Measurements from ENCODE around the gene GOLGA6A. TPM values are rescaled to one million over a fixed set of nuclear protein-coding genes. Genes with fewer than 3 reads are reported as not detected.

The GOLGA6A gene
- total RNA-seq, 1 donor from 2014 or later: not detected

DNA sequence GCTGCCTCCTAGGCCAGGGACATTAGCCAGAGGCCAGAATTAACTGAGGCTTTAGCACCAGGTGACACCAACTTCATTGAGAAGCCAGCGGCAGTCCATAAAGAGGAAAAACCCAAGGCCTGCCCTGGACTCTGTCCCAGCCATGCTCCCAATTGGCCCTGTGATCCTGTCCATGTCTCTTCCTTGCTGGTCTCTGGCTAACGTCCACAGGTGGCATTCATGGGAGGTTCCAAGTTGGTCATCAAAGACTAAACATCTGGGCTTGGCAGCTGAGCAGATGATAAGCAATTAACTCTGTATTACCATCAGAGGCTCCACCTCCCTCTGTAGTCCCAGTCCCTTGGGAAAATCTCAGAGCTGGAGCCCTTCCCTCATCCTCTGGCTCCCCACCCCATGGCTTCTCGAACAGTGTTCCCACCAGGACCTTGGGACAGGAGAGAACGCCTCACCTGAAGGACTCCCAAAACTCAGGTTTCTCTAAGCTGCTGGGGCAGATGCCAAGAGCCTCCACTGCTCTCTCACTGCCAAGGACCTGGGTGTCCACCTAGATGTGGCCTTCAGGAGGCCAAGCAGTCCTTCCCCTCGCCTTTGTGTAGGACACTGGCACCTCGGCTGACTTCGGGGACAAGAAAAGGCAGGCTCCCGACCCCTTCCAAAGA is 40.4 kb downstream of the GOLGA6A start:
- DNase-seq (no peak), ATAC-seq (ENCODE audit: poor library complexity) (no peak)
- intact Hi-C loops (cut with DNase I): loop anchor here (10.0 kb wide), 1 partner anchor 47 kb away; the partner anchor contains the start of genes PML and STOML1

DNA sequence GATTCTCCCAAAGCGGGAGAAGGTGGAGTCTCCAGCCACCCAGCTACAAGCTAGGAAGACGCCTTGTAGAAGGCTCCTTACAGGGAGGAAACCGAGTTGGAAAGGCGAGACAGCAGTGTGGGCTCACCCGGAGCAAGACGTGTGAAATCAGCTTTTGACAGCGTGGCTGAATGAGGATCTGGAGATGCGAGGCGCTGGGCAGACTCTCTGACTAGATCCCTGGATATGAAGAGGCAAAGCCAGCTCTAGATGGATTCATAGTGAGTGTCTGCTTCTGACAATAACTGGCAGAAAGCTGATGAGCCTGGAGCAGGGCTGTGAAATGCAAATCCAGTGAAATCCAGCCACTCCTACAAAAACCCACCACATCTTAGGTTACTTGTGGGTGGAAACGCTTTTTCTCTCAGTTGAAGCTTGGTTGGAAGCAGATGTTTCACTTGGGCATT is 41.0 kb downstream of the GOLGA6A start:
- DNase-seq: no peak
- ATAC-seq (ENCODE audit: poor library complexity): no peak
- intact Hi-C loops (cut with DNase I): loop anchor here (10.0 kb wide), 1 partner anchor 47 kb away; the partner anchor contains the start of genes PML and STOML1

DNA sequence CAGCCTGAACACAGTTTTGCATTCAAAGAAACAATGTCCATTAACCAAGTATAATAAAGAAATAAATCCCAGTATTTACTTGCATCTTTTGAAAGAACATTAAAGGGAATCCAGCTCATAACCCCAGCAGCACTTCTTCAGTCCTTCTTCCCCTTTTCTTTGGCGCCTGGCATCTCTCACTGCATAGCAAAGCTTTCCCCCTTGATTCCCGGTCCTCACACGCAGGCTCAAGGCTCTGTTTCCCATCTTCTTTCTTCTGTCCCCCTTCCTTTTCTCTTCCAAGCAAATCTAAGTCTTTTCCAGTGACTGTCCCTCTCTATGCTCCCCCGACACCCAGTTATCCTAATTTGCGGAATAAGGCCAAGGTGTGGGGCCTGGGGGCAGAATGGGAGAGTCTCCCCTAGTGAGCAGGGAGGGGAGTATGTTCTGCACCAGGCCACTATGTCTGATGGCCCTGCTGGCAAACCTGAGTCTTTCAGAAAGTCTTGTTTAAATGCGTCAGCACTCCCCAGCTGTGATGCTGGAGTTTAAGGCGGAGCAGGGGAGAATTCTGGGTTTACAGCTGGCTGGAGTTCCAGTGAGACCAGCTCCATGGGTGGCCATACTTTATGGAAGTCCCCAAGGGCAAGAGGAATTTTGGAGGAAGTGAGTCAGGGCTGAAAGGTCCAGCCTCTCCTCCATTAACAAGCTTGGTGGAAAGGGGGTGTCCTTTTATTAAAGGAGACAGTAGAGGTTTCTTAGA is 42.1 kb downstream of the GOLGA6A start:
- intact Hi-C loops (cut with DNase I): loop anchor here (10.0 kb wide), 1 partner anchor 45 kb away; the partner anchor contains the start of genes PML and STOML1
- DNase-seq: no peak
- peak; percentile 62 for ATAC-seq (ENCODE audit: poor library complexity)

DNA sequence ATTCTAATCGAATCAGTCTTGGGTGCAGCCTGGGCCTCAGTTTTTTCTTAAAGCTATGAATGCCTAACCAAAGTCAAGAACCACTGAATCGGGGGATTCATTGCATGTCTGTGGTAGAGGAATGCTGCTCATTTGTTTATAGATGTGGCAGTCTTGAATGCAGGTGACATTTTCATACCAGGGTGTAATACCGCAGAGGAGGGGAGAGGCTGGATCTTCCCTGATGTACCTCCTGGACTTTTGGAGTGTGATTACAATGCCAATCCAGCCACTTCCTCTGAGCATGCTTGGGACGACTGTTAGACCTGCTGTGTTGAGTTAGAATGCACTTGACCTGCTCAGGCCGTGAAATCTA is 42.7 kb downstream of the GOLGA6A start:
- DNase-seq: no peak
- intact Hi-C loops (cut with DNase I): loop anchor here (5.0 to 10.0 kb wide), 2 partner anchors 45 to 67 kb away; partner anchors contain the start of genes PML and STOML1
- no peak for ATAC-seq (ENCODE audit: poor library complexity)

DNA sequence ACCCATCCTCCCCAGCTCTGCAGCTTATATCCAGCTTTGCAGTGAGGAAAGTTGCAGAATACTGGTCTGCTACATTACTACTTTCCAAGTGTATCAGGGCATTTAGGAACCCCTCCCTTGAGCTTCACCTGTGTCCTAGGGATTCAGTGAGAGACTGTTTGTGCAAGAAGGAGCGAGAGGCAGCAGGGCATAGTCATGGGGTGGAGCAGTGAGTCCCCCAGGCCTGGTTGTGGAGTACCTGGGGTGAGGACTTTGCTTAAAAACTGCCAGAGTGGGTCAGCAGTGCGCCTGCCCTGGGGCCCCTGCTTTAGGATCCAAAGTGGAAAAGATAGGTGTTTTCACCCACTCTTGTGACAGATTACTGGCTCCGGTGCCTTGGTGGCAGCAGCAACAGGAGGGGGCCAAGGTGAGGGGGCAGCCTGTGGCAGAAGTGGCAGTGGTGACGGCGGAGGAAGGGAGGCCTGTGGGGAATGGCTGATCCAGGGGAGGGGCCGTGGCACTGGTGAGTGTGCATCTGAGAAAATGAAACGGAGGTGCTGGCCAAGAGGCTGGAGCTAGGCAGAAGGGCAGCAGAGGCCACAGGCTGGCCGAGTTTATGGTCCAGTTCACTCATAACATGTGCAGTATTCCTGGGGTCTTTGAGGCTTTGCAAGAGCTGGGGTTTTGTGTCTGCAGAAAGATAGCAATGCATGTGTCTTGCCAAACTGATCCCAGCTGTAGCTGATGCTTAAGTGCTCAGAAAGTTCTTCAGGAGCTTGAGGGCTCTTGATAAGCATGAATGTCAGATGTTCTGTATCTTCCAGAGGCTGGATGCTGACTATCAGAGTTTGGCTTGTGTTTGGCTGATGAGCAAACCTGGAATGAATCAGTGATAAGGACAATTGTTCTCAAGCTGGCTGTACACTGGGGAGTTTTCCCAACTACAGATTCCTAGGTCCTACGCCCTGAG is 43.4 kb downstream of the GOLGA6A start:
- no peak for ATAC-seq (ENCODE audit: poor library complexity)
- no peak for DNase-seq
- intact Hi-C loops (cut with DNase I): loop anchor here (5.0 kb wide), 1 partner anchor 67 kb away; no protein-coding TSS in a partner anchor

DNA sequence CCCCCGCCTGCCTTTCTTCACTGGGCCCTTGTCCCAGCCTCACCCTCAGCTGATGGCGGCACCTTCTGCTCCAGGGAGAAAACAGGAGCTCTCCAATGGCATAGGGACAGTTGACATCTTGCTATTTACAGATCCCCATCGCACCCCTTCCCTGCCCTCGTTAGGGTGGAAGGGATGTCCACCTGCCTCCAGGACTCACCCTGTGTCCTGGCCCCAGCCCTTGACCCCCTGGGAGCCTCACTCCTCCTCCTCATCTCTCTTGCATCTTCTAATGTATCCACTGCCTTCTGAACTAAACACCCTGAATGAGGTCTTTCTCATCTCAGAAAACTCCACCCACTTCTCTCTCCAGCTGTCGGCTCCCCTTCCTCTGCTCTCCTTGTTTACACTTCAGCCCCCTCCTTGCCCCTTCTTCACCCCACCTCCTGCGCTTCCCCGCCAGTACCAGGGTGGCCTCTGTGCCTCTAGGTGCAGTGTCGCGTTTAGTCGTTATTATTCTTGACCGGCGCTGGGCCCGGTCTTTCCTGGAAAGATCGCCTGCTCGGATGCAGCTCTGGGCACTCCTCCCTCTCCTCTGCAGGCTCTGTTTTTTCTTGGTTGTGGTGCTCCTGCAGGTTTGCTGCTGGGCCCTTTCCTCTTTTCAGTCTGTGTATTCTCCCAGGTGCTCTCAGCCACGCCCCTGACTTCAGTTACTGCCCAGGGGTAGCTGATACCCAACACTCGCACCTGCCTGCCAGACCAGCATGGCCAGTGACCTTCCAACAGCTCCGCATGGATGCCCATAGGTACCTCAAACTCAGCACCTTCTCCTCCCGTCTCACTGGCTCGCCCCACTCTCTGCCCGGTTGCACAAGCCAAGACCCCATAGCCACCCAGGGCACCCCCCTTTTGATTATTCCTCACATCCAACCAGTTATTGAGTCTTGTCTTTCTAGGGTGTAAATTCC is 44.9 kb downstream of the GOLGA6A start:
- intact Hi-C loops (cut with DNase I): loop anchor here (5.0 kb wide), 1 partner anchor 65 kb away; no protein-coding TSS in a partner anchor
- no peak for ATAC-seq (ENCODE audit: poor library complexity)
- no peak for DNase-seq

DNA sequence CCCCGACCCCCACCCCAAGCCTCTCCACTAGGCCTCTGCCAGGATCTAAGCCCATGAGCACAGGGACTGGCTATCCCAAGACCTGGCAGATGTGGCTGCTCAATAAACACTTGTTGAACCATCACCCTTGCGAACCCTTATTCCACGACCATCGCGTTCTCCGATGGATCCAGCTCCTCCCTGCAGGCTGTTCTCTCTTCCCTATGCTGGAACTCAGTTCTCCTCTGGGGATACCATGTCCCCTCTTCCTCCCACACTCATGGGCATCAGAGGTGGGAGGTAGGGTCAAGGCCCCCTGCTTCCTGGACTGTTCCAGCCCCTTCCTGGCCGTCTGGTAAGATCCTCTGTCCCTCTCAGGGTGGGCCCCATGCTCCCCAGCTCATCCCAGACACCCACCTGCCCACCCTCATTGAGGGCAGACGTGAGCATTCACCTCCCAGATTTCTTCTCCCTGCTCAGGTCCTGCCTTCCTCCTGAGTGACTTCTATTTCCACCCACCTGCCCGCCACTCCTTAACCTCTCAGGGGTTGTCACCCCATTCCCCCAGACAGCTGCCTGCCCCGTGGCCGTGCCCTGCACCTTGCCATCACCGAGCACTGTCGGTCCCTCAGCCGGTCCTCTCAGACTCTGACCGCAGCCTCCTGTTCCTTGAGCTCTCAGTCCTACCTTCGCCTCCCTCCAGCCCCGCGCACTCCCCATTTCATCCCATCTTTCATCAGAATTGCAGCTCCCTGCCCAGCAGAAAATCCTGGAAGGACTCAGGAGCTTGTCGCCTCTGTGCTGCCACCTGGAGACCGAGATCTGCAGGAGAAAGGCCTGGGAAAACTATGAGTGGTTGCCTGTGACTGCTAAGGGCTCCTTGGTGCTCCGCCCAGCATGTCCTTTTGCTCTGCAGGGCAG is 45.8 kb downstream of the GOLGA6A start:
- peak; percentile 69 for DNase-seq
- intact Hi-C loops (cut with DNase I): loop anchor here (5.0 kb wide), 1 partner anchor 64 kb away; no protein-coding TSS in a partner anchor
- ATAC-seq (ENCODE audit: poor library complexity): no peak

DNA sequence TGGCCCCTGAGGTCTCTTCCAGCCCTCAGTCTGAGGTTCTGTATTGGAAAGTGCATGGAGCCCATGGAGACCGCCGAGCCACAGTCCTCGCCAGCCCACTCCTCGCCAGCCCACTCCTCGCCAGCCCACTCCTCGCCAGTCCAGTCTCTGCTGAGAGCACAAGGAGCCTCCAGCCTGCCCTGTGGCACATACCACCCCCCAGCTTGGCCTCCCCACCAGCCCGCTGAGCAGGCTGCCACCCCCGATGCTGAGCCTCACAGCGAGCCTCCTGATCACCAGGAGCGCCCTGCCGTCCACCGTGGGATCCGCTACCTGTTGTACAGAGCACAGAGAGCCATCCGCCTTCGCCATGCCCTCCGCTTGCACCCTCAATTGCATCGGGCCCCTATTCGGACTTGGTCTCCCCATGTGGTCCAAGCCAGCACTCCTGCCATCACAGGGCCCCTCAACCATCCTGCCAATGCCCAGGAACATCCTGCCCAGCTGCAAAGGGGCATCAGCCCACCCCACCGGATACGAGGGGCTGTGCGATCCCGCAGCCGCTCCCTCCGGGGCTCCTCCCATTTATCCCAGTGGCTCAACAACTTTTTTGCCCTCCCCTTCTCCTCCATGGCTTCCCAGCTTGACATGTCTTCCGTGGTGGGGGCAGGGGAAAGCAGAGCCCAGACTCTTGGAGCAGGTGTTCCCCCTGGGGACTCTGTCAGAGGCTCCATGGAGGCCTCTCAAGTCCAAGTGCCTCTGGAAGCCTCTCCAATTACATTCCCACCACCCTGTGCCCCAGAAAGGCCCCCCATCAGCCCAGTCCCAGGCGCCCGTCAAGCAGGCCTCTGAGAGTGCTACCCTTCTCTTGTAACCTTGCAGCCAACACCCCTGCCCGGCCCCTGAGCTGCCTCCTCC is 47.0 kb downstream of the GOLGA6A start:
- DNase-seq (no peak), ATAC-seq (ENCODE audit: poor library complexity) (no peak)
- intact Hi-C loops (cut with DNase I): loop anchor here (5.0 kb wide), 1 partner anchor 63 kb away; no protein-coding TSS in a partner anchor

DNA sequence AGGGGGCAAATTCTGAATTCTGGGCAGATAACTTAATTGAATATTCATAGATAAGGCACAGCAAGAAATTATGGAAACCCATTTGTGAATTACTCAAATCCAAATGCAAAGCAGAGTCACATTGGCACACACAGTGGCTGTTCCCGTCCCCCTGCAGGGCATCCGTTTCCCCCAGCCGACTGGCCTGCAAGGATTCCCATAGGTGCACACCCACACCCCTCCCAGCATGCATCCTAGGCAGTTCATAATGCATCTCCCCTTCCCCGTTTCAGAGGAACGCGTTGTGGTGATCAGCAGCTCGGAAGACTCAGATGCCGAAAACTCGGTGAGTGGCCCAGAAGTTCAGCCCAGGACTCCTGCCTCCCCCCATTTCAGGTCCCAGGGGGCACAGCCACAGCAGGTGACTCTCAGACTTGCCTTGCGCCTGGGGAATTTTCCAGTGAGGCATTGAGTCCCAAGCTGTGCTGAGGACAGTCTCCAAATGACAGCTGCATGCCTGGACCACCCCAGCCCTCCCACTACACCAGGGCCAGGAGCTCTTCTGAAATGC is 48.1 kb downstream of the GOLGA6A start:
- intact Hi-C loops (cut with DNase I): no loop called here
- DNase-seq (no peak), ATAC-seq (ENCODE audit: poor library complexity) (no peak)

DNA sequence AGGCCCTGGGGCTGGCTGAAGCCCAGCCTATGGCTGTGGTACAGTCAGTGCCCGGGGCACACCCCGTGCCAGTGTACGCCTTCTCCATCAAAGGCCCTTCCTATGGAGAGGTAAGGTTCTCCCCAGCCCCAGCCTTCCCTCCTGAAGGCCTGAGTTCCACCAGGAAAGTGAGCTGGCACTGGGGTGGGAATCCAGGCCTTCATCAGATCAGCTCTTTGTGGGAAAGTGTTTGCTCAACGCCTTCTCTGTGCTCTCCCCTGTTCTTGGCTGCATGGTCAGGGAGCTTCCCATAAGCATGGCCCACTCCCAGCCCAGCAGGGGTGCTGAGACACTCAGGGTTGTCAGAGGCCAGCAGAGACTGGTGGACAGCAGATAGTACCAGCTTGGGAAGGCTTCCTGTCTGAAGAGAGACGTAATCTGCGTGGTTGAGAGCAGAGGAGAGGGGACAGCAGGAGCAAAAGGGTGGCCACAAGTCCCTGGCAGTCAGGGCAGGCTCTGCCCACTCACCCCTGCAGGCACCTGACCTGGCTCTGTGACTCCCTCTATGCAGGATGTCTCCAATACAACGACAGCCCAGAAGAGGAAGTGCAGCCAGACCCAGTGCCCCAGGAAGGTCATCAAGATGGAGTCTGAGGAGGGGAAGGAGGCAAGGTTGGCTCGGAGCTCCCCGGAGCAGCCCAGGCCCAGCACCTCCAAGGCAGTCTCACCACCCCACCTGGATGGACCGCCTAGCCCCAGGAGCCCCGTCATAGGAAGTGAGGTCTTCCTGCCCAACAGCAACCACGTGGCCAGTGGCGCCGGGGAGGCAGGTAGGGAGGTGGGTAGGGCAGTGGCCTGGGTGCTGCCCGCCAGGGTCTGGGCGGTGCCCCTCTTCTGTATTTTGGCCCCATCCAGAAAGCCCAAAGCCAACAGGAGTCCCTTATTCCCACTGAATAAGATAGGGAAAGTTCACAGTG is 49.5 kb downstream of the GOLGA6A start:
- intact Hi-C loops (cut with DNase I): no loop called here
- ATAC-seq (ENCODE audit: poor library complexity) (no peak), DNase-seq (no peak)

DNA sequence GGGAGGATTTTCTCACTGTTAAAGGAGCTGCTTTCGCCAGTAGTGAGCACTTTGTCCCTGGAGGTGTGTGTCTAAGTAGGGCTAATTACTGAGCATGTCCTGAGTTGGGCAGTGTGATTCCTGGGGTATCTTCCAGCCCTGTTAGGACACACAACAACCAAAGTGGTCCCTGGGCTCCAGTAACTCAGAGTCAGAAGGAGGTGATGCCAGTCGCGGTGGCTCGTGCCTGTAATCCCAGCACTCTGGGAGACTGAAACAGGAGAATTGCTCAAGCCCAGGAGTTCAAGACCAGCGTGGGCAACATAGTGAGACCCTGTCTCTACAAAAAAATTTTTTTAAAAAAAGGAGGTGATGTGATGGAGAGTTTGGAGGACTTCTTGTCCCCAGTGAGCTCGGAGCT is 50.3 kb downstream of the GOLGA6A start:
- ATAC-seq (ENCODE audit: poor library complexity) (no peak), DNase-seq (no peak)
- intact Hi-C loops (cut with DNase I): no loop called here

DNA sequence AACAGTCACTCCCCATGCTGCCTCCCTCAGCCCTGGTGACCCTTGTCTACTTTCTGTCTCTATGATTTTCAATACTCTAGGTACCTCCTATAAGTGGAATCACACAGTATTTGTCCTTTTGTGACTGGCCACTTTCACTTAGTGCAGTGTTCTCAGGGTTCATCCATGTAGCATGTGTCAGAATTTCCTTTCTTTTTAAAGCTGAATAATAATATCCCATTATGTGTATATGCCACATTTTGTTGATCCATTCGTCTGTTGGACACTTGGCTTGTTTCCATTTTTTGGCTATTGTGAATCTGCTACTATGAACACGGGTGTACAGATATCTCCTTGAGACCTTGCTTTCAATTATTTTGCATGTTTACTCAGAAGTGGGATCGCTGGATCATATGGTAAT is 53.7 kb downstream of the GOLGA6A start:
- DNase-seq (no peak), ATAC-seq (ENCODE audit: poor library complexity) (no peak)
- intact Hi-C loops (cut with DNase I): no loop called here

DNA sequence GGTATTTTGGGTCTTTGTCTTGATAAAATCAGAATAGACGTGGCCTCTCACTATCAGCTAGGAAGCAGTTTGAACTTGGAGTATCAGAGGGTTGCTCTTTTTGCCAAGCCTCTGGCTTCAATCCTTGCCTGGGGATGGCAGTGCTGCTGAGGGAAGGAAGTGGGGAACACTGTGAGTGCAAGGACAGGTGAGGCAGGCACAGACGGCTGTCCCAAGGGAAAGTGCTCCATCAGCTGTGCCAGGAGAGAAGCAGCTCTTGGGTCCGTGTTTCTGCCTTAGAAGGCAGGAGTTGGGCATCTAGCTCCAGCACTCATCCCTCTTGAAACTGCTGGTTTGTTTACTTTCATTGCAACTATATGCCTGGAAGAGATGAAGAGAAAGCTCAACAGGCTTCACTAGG is 54.7 kb downstream of the GOLGA6A start:
- intact Hi-C loops (cut with DNase I): no loop called here
- ATAC-seq (ENCODE audit: poor library complexity): no peak
- DNase-seq: no peak

DNA sequence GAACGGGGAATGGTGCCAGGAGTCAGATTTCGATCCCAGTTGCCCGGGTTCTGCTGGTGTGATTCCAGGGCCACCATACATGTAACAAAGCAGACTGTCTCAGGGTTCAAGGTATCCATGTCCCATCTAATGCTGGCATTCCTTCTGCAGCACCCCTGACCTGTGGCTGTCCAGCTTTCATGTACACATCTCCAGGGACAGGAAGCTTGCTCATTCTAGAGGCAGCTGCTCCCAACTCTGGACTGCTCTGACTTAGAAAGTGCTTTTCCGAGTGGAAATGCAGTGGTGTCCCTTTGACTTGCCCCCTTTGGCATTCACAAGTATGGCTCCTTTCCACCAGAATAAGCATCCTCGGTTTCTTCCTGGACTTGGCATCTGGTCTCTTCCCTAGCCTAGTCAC is 56.9 kb downstream of the GOLGA6A start:
- intact Hi-C loops (cut with DNase I): no loop called here
- no peak for ATAC-seq (ENCODE audit: poor library complexity)
- no peak for DNase-seq

All from Right ventricle myocardium superior (tissue), 1 donor.